ENCODE results near the gene CCR2.

The CCR2 gene

DNA sequence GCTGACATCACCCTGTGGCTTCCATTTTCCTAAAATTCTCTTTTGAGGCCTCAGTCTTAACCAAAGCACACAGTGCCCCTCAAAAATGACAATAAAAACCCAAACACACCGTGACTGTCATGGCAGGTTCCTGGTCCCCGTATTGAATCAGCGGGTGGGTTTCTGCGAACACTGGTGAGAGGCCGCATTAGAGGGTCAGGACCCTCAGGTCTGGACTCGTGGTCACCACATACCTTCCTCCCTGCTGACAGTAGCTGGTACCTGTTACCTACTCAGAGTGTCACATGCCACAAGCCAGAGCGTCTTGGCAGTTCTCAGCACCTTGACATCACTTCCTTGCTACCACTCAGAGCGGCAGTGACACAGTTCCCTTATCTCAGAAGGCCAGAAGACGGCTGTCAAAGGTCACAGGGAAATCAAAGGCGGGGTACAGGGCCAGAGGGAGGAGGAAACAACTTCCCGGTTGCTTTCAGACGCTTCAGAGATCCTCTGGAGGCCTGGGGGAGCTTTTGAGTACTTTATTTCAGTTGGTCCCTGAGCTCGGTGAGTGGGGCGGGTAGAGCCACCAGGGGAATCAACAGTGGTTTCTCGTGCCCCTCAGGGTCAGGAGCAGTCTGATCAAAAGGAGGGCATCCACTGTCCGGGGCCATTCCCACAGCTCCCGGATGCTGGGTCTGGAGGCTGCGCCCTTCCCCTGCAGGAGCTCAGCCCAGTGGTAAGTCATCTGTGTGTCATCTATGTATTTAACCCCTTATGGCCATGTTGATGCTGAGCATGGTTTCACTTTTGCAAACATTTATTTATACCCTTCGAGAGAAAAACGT, 53.1 kb downstream of the CCR2 start, which contains the start of the genes CCR5AS and CCRL2:
Gene CCR5AS, minus strand, starts transcription at position 279 of the 824 bp plus-strand sequence.
Gene CCRL2, plus strand, starts transcription at position 472 of the 824 bp plus-strand sequence. CDS start 821 bp downstream, outside the sequence.
- no peak for DNase-seq

DNA sequence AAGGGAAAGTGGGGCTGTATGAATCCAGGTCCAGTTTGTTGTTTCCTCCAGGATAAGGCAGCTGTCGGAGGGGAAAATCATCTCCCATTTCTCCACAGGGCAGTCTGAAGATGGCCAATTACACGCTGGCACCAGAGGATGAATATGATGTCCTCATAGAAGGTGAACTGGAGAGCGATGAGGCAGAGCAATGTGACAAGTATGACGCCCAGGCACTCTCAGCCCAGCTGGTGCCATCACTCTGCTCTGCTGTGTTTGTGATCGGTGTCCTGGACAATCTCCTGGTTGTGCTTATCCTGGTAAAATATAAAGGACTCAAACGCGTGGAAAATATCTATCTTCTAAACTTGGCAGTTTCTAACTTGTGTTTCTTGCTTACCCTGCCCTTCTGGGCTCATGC, 54.1 kb downstream of the CCR2 start:
- no peak for DNase-seq

DNA sequence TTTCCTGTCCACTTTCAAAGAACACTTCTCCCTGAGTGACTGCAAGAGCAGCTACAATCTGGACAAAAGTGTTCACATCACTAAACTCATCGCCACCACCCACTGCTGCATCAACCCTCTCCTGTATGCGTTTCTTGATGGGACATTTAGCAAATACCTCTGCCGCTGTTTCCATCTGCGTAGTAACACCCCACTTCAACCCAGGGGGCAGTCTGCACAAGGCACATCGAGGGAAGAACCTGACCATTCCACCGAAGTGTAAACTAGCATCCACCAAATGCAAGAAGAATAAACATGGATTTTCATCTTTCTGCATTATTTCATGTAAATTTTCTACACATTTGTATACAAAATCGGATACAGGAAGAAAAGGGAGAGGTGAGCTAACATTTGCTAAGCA, 54.9 kb downstream of the CCR2 start:
- no peak for DNase-seq

DNA sequence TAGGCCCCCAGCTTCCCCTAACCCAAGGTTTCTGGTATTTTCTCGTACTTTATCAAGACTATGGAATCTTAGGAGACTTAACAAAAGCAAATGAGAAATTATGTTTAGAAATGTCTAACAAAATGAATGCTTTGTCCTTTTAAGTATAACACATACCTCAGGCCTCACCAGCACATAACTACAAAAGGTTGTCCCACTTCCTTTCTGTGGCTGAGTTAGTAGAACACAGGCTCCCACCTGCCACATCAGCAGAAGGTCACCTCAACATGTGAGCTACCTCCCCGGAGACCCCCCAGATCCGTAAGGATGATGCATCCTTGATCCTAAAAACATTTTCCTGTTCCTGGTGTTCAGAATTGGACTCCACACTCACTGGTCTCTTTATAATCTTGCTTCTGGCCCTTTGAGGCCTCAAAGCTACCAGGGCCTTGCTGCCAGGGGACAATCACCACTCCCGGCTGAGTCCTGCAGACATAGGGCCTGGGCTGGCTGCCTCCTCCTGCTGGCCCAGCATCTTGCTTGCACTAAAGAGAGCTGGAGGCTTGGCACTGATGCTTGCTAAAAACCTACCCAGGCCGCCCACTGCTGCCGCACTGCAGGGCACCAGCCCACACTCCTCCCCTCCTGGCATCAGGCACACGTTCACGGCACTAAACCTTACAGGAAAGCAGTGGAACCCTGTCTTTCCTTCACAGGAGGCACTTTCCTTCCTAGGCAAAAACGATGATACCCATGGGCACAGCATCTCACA, 56.0 kb downstream of the CCR2 start:
- DNase-seq: no peak

Data from NCI-H2107 (cell line).